ENCODE measurements around the gene MBD3L4.
A peak's percentile ranks its signal among the peaks of the same experiment; 100 is the strongest.
"Not testable (repeated sequence)": the region's sequence is repeated elsewhere in the genome, so short reads cannot be mapped to it uniquely, and the experiment has no call there.

Gene MBD3L4

DNA sequence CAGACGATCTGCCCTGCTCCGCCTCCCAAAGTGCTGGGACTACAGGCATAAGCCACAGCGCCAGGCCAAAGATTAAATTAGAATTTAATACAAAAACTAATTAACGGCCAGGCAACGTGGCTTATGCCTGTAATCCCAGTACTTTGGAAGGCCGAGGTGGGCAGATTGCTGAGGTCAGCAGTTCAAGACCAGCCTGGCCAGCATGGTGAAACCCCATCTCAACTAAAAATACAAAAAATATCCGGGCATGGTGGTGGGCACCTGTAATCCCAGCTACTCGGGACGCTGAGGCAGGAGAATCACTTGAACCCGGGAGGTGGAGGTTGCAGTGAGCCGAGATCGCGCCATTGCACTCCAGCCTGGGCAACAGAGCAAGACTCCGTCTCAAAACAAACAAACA, 15.7 kb upstream of the MBD3L4 start:
- in situ Hi-C loops (cut with MboI; ENCODE audit: low sequenced_read_pairs, unreplicated experiment); DNase-seq (ENCODE audit: low spot score): not testable (repeated sequence)

DNA sequence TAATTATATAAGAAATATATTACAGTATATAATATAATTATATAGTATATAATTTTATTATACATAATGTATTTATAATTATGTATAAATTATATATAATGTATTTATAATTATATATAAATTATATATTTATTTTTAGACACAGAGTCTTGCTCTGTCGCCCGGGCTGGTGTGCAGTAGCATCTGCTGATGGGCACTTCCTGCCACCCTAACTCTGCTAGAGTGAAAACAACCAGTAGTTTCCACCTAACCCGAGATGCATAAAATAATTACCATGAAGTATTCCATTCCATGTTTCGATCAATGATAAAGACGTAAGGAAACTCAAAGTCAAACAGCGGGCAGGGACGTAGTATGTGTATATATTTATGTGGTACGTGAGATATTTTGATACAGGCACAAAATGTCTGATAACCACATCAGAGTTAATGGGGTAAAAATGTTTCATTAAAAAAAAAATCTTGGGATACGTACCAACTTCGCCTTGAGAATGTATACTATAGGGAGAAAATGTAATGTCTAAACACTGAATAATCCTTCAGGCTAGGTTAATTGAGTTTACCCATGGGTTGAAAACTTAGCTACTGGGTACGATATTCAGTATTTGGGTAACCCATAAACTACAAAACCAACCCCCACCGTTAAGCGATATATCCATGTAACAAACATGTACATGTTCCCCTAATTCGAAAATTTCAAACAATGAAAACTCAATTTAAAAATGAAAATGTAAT, 14.8 kb upstream of the MBD3L4 start:
- in situ Hi-C loops (cut with MboI; ENCODE audit: low sequenced_read_pairs, unreplicated experiment); DNase-seq (ENCODE audit: low spot score): not testable (repeated sequence)

- in situ Hi-C loops (cut with MboI; ENCODE audit: low sequenced_read_pairs, unreplicated experiment); DNase-seq (ENCODE audit: low spot score): not testable (repeated sequence)
These were observed 12.9 kb upstream of the MBD3L4 start for GRCh38 chr19:7052896-7053295.

GRCh38 chr19:7051421-7051820, 11.4 kb upstream of the MBD3L4 start:
- DNase-seq (ENCODE audit: low spot score); in situ Hi-C loops (cut with MboI; ENCODE audit: low sequenced_read_pairs, unreplicated experiment): not testable (repeated sequence)

DNA sequence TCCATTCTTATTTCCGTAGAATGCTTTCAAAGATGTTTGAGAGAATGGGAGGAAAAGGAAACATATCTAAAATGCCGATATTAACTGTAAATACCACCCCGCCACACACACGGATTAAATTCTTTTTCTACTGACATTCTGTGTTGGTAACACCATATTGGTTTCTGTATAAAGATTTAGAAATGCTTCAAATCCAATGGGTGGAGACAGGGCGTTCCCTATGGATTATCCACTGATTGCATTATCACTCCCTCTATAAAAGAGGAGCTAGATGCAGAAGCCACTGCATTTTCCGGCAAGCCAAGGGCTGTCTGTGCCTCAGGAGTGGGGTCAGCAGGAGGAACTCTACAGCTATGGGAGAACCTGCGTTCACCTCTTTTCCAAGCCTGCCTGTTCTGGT, 9.0 kb upstream of the MBD3L4 start, which contains the start of gene MBD3L2:
MBD3L2 (plus strand) TSS at position 301 of the 400 bp plus-strand sequence; CDS start at position 354, 53 bp downstream.
- DNase-seq (ENCODE audit: low spot score); in situ Hi-C loops (cut with MboI; ENCODE audit: low sequenced_read_pairs, unreplicated experiment): not testable (repeated sequence)

DNA sequence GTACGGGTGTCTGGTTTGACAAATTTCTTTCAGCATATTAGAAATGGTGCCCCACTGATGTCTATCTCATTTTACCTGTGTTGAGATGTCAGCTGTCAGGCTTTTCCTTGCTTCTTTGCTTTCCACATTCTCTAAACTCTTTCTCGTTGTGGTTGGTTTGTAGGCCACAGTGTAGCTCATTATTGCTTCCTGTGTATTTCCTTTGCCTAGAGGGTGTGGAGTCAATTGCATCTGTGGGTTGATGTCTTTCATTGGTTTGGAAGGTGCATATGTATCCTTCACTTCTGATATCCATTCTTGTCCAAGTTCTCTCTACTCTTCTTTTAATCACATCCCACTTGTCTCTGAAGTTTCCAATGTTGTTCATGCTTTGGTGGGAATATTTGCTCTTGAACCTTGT, 1.6 kb upstream of the MBD3L4 start:
- DNase-seq (ENCODE audit: low spot score); in situ Hi-C loops (cut with MboI; ENCODE audit: low sequenced_read_pairs, unreplicated experiment): not testable (repeated sequence)

GRCh38 chr19:7030278-7030677, 9.7 kb downstream of the MBD3L4 start, which contains the start of gene MBD3L5:
MBD3L5 (plus strand) TSS chr19:7030578; CDS start chr19:7030612, 34 bp downstream.
- in situ Hi-C loops (cut with MboI; ENCODE audit: low sequenced_read_pairs, unreplicated experiment); DNase-seq (ENCODE audit: low spot score): not testable (repeated sequence)

- in situ Hi-C loops (cut with MboI; ENCODE audit: low sequenced_read_pairs, unreplicated experiment); DNase-seq (ENCODE audit: low spot score): not testable (repeated sequence)
These were observed 11.2 kb downstream of the MBD3L4 start for GRCh38 chr19:7028790-7029189.

- DNase-seq (ENCODE audit: low spot score); in situ Hi-C loops (cut with MboI; ENCODE audit: low sequenced_read_pairs, unreplicated experiment): not testable (repeated sequence)
These were observed 18.6 kb downstream of the MBD3L4 start, which contains the start of gene MBD3L2B for GRCh38 chr19:7021331-7021730. MBD3L2B (minus strand) TSS chr19:7021431; CDS start chr19:7021397, 34 bp downstream.

GRCh38 chr19:7018828-7019227, 21.2 kb downstream of the MBD3L4 start:
- in situ Hi-C loops (cut with MboI; ENCODE audit: low sequenced_read_pairs, unreplicated experiment): no loop called here
- DNase-seq (ENCODE audit: low spot score): no peak
- no peak for TF ChIP-seq CTCF (IDR thresholded peaks at IDR 0.05; ENCODE audit: borderline replicate concordance, control extremely low read depth, extremely low read depth, insufficient read depth, missing control alignments)

- TF ChIP-seq CTCF (IDR thresholded peaks at IDR 0.05; ENCODE audit: borderline replicate concordance, control extremely low read depth, extremely low read depth, insufficient read depth, missing control alignments): no peak
- peak; percentile 45 for DNase-seq (ENCODE audit: low spot score)
- in situ Hi-C loops (cut with MboI; ENCODE audit: low sequenced_read_pairs, unreplicated experiment): no loop called here
These were observed 26.3 kb downstream of the MBD3L4 start for GRCh38 chr19:7013678-7014077.

Data from GM13976 (cell line).